Large intestine (tissue), 3 donors: Measurements from ENCODE around the gene CDRT15L2. TPM values are rescaled to one million over a fixed set of nuclear protein-coding genes. Genes with fewer than 3 reads are reported as not detected.
"Not testable (repeated sequence)": the region's sequence is repeated elsewhere in the genome, so short reads cannot be mapped to it uniquely, and the experiment has no call there.

Experiments used
- DNase-seq, 2 donors: peaks; one replicate each; pipeline versions ENCODE4 v3.0.0 to v3.0.0-alpha.2; 2013
- H3K27ac ChIP-seq: one replicate; pipeline ENCODE4 v1.5.1; 2013; ENCODE audit warnings: low read length
- H3K27me3 ChIP-seq: 2 replicates; pipeline ENCODE4 v1.6.1; 2013; ENCODE audit warnings: low read length; ENCODE audit not compliant: control insufficient read depth, insufficient read depth
- H3K36me3 ChIP-seq: 2 replicates; pipeline ENCODE4 v1.6.1; 2013; ENCODE audit warnings: low read length; ENCODE audit not compliant: control insufficient read depth, insufficient read depth
- H3K4me1 ChIP-seq: one replicate; pipeline ENCODE4 v1.6.1; 2013; ENCODE audit warnings: low read length; ENCODE audit not compliant: control insufficient read depth, insufficient read depth
- H3K4me3 ChIP-seq: one replicate; pipeline ENCODE4 v1.5.1; 2013; ENCODE audit warnings: low read length
- H3K9me3 ChIP-seq: one replicate; pipeline ENCODE4 v1.6.1; 2013; ENCODE audit warnings: mild to moderate bottlenecking, low read depth, low read length, moderate library complexity; ENCODE audit not compliant: control insufficient read depth
- WGBS: methylation state at CpG from one replicate; pipeline ENCODE4 v1.1.5; 2013; ENCODE audit warnings: low lambda C conversion rate; ENCODE audit not compliant: insufficient coverage; 5-methylcytosine and 5-hydroxymethylcytosine counted together
- polyA plus RNA-seq: library from polyadenylated mRNA; unstranded; fragments of 120-200 nt; gene quantifications from one replicate; pipeline ENCODE4 v1.2.1, GENCODE V29; 2013

The CDRT15L2 gene
- polyA plus RNA-seq, 1 donor, result not detected

DNA sequence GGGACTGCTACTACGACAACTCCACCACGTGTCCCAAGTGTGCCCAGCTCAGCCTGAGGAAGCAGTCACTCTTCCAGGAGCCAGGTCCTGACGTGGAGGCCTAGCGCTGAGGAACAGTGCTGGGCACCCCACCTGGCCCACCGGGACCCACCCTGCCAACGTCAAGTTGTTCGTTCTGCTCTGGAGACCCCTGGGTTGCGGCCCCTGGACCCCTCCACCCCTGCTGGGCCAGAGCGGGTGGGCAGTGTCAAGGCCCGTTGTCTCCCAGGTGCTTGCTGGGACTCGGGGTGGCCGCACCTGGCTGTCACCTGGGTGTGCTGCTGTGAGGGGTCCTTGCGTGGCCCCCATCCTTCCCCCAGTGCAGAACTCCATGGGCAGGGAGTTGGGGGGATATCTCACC, 34.4 kb downstream of the CDRT15L2 start:
- H3K9me3 ChIP-seq, result no peaks in the 10 kb centered on the region
- H3K36me3 ChIP-seq, result no peaks in the 10 kb centered on the region

DNA sequence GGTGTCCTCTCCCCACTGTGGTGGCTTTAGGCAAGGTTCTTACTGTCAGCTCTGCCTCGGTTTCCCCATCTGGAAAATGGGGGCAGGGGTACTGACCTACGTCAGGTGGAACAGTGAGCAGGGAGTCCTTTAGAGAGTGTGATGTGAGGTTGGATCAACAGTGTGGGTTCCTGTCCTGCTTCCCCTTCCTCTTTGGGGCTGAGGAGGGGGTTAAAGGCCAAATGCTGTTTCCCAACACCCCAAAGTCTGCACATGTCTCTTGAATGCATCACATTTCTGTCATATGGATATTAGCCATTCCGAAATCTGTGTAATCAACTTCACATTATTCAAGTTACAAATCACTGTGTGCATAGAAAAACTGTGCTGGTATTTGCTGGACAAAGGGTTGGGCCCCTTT, 35.9 kb downstream of the CDRT15L2 start:
- H3K27ac ChIP-seq, H3K4me1 ChIP-seq, H3K36me3 ChIP-seq, H3K27me3 ChIP-seq, H3K9me3 ChIP-seq, H3K4me3 ChIP-seq, DNase-seq: not testable (repeated sequence)
- WGBS, result no CpG with 5 or more reads among the region's 3 CpGs

More for the DNA sequence above, 34.4 kb downstream of the CDRT15L2 start:
- WGBS, result no CpG with 5 or more reads among the region's 13 CpGs
- Histone ChIP-seq H3K4me1 (no peaks in the 10 kb centered on the region), H3K27me3 (no peaks in the 10 kb centered on the region), H3K4me3 (no peak overlapping the region), H3K27ac (no peak overlapping the region)
- no peak for DNase-seq

Other genes starting within 250 kb of the CDRT15L2 start
- 0.54 TPM for gene LGALS9B, start 112.2 kb upstream of the CDRT15L2 start, polyA plus RNA-seq